Glutamatergic neuron (in vitro differentiated cells): ENCODE data around the gene NOL4. TPM values are rescaled to one million over a fixed set of nuclear protein-coding genes. Genes with fewer than 3 reads are reported as not detected.

Experiments used
- DNase-seq: peaks from one replicate; pipeline ENCODE4 v3.0.0; 2022
- H3K27ac Mint-ChIP-seq: one replicate; pipeline ENCODE4 v1.8.0; 2020; ENCODE audit warnings: mild to moderate bottlenecking, mixed read lengths, inconsistent platforms; ENCODE audit not compliant: unreplicated experiment
- H3K27me3 Mint-ChIP-seq: one replicate; pipeline ENCODE4 v1.8.0; 2020; ENCODE audit warnings: mild to moderate bottlenecking, moderate library complexity, mixed read lengths, inconsistent platforms; ENCODE audit not compliant: unreplicated experiment
- H3K36me3 Mint-ChIP-seq: one replicate; pipeline ENCODE4 v1.8.0; 2020; ENCODE audit warnings: mild to moderate bottlenecking, mixed read lengths, inconsistent platforms; ENCODE audit not compliant: unreplicated experiment
- H3K4me1 Mint-ChIP-seq: one replicate; pipeline ENCODE4 v1.8.0; 2020; ENCODE audit warnings: mild to moderate bottlenecking, low read depth, mixed read lengths, inconsistent platforms; ENCODE audit not compliant: unreplicated experiment
- H3K4me3 Mint-ChIP-seq: one replicate; pipeline ENCODE4 v1.8.0; 2020; ENCODE audit warnings: mild to moderate bottlenecking, mixed read lengths, inconsistent platforms; ENCODE audit not compliant: unreplicated experiment
- H3K9me3 Mint-ChIP-seq: one replicate; pipeline ENCODE4 v1.8.0; 2020; ENCODE audit warnings: mild to moderate bottlenecking, moderate library complexity, mixed read lengths, inconsistent platforms; ENCODE audit not compliant: unreplicated experiment
- total RNA-seq: library from RNA; stranded (reverse); fragmentation: NEBNext Ultra II Directional; extraction: Animal tissue kit (Norgen Biotek cat#: 25700); gene quantifications from one replicate; pipeline ENCODE4 v1.2.1, GENCODE V29; 2021; ENCODE audit not compliant: unreplicated experiment
- TF ChIP-seq, protein P1 (sequence below): fragments of 200-600 bp; sonication (generic); IDR thresholded peaks from one replicate; pipeline ENCODE4 v1.5.0; 2021; ENCODE audit not compliant: partially characterized antibody, unreplicated experiment

The NOL4 gene
- total RNA-seq, 1 donor from 2014 or later: 8.6 TPM

DNA sequence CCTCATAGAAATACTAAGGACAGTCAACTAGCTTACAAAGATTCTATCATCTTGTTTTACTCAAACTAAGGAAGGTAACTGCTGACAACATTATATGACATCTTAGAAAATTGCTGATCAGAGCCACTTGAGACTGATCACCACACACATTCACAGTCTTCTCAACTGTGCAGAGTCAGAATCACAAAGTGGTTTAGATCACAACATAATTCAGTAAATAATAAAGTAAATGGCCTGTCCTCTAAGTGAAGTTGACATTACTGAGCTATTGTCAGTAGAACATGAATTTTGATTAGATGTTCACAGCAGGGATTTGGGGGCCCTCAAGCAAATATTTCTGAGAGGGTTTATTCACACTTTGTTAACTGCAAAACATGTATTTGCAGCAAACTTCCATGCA, 28.5 kb downstream of the NOL4 start:
- H3K36me3 Mint-ChIP-seq: no peaks in the 10 kb centered on the region
- H3K27ac Mint-ChIP-seq: no peak overlapping the region
- no peak for DNase-seq
- no peaks in the 10 kb centered on the region for H3K27me3 Mint-ChIP-seq
- peaks cover 6% of the 10 kb centered on the region for H3K9me3 Mint-ChIP-seq
- TF ChIP-seq, protein P1, sequence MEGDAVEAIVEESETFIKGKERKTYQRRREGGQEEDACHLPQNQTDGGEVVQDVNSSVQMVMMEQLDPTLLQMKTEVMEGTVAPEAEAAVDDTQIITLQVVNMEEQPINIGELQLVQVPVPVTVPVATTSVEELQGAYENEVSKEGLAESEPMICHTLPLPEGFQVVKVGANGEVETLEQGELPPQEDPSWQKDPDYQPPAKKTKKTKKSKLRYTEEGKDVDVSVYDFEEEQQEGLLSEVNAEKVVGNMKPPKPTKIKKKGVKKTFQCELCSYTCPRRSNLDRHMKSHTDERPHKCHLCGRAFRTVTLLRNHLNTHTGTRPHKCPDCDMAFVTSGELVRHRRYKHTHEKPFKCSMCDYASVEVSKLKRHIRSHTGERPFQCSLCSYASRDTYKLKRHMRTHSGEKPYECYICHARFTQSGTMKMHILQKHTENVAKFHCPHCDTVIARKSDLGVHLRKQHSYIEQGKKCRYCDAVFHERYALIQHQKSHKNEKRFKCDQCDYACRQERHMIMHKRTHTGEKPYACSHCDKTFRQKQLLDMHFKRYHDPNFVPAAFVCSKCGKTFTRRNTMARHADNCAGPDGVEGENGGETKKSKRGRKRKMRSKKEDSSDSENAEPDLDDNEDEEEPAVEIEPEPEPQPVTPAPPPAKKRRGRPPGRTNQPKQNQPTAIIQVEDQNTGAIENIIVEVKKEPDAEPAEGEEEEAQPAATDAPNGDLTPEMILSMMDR: no peak
- peaks cover 13% of the 10 kb centered on the region for H3K4me1 Mint-ChIP-seq
- H3K4me3 Mint-ChIP-seq: no peak overlapping the region

DNA sequence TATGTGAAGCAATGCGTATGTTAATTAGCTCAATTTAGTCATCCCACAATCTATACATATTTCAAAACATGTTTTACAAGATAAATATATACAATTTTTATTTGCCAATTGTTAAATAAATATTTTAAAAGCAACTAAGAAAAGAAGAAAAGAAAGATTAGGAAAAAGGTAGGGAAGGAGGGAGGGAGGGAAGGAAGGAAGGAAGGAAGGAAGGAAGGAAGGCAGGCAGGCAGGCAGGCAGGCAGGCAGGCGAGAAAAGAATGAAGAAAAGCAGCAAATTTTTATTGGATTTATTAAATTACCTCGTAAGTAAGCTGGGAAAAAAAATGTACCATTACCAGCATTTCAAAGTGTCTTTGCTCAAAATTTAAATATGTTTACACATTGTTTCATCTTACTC, 30.5 kb downstream of the NOL4 start:
- Mint-ChIP-seq H3K27me3 (no peaks in the 10 kb centered on the region), H3K4me3 (no peak overlapping the region)

DNA sequence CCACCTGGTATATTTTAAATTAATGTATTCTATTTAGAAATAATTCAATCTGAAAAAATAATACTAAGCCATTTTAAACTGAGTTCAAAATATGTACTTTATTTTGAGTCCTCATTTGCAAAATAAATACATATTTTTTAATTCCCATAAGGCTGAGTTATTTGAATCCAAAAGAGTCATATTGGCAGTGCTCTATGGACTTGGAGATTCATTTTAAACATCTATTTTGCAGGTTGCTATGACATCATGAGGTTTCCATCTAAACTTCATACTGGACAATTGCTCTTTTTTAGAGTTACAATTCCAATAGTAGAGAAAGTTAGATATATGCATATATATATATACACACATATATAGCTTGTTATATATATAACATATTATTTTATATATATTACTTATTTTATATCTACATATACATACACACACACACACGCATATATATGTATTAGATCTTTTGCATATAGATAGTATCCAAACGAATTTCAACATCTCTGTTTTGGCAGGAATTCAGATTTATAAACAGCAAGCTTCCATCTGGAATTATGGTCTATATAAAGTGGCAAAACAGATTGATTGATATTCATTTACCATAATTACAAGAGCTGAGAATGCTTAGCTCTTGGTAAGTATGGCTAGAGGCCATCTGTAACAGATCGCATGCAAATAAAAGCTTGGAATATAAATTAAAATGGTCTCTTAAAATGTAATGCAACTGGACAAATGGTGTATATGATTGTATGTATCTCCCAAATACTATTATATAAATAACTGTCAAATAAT, 34.9 kb downstream of the NOL4 start:
- DNase-seq: no peak
- H3K9me3 Mint-ChIP-seq: no peaks in the 10 kb centered on the region
- H3K36me3 Mint-ChIP-seq: no peaks in the 10 kb centered on the region
- no peak overlapping the region for H3K4me3 Mint-ChIP-seq
- H3K4me1 Mint-ChIP-seq: no peaks in the 10 kb centered on the region
- no peaks in the 10 kb centered on the region for H3K27me3 Mint-ChIP-seq
- H3K27ac Mint-ChIP-seq: no peak overlapping the region
- TF ChIP-seq, protein P1: no peak

More for the DNA sequence above, 30.5 kb downstream of the NOL4 start:
- no peak for DNase-seq
- TF ChIP-seq, protein P1: no peak
- peaks cover 6% of the 10 kb centered on the region for H3K9me3 Mint-ChIP-seq
- H3K27ac Mint-ChIP-seq: no peak overlapping the region
- H3K36me3 Mint-ChIP-seq: no peaks in the 10 kb centered on the region
- peaks cover 9% of the 10 kb centered on the region for H3K4me1 Mint-ChIP-seq
